HG02943 (cell line): ENCODE measurements around the gene C16orf92.

Experiments
- ATAC-seq: cut with Tn5 transposase; IDR thresholded peaks from one replicate; pipeline ENCODE4 v1.9.1; 2021; ENCODE audit warnings: mild to moderate bottlenecking, low read depth, moderate library complexity; ENCODE audit not compliant: unreplicated experiment

C16orf92 gene

GRCh38 chr16:29988346-29989075 is 34.5 kb upstream of the C16orf92 start:
- ATAC-seq: no peak

- no peak for ATAC-seq
These were observed 33.7 kb upstream of the C16orf92 start for GRCh38 chr16:29989111-29989858.

- no peak for ATAC-seq
These were observed 33.0 kb upstream of the C16orf92 start for GRCh38 chr16:29990034-29990433.

GRCh38 chr16:29990883-29991570 is 32.0 kb upstream of the C16orf92 start:
- ATAC-seq: no peak

- ATAC-seq: no peak
These were observed 31.5 kb upstream of the C16orf92 start for GRCh38 chr16:29991571-29991904.

GRCh38 chr16:29992344-29992967 is 30.5 kb upstream of the C16orf92 start:
- no peak for ATAC-seq

GRCh38 chr16:29993191-29993902 is 29.7 kb upstream of the C16orf92 start:
- ATAC-seq: no peak

GRCh38 chr16:29993903-29994599 is 28.9 kb upstream of the C16orf92 start:
- no peak for ATAC-seq

GRCh38 chr16:29994600-29995323 is 28.2 kb upstream of the C16orf92 start:
- peak; percentile 39 for ATAC-seq

GRCh38 chr16:29995324-29995910 is 27.6 kb upstream of the C16orf92 start, which contains the start of gene HIRIP3:
HIRIP3 (minus strand) TSS chr16:29995617; CDS start chr16:29995605, 12 bp downstream.
- ATAC-seq: peak; percentile 49

GRCh38 chr16:29995911-29996765 is 26.9 kb upstream of the C16orf92 start, which contains the start of gene INO80E:
INO80E (plus strand) TSS chr16:29996241; CDS start chr16:29996311, 70 bp downstream.
- peak; percentile 71 for ATAC-seq

- ATAC-seq: no peak
These were observed 26.2 kb upstream of the C16orf92 start for GRCh38 chr16:29996766-29997250.

GRCh38 chr16:29999605-30000004 is 23.4 kb upstream of the C16orf92 start:
- no peak for ATAC-seq

GRCh38 chr16:30000735-30001631 is 22.0 kb upstream of the C16orf92 start:
- no peak for ATAC-seq

- ATAC-seq: no peak
These were observed 20.2 kb upstream of the C16orf92 start for GRCh38 chr16:30002614-30003346.
